Natural killer cell (primary cell): ENCODE results near the gene ETFB. TPM values are rescaled to one million over a fixed set of nuclear protein-coding genes. Genes with fewer than 3 reads are reported as not detected.

Experiments used
- ATAC-seq, 3 donors: fragments of 150-1000 bp in 2 of 3; fragments of 200-7000 bp in 1 of 3; cut with Tn5 transposase; 1 replicate in 1 of 3; 2 replicates in 2 of 3; pipeline ENCODE4 v1.10.0; 2021; ENCODE audit warnings: mild to moderate bottlenecking in 2 of 3, moderate library complexity in 2 of 3
- DNase-seq, 2 donors: peaks; one replicate each; pipeline versions ENCODE4 v3.0.0 to v3.0.0-alpha.2; 2013 to 2021; ENCODE audit warnings: mixed read lengths in 1 of 2
- H3K27ac ChIP-seq: one replicate; pipeline ENCODE4 v1.5.1; 2013; ENCODE audit warnings: mild to moderate bottlenecking, low read length
- H3K27me3 ChIP-seq: one replicate; pipeline ENCODE4 v1.6.1; 2013; ENCODE audit warnings: low read length; ENCODE audit not compliant: control insufficient read depth, insufficient read depth
- H3K36me3 ChIP-seq: one replicate; pipeline ENCODE4 v1.6.1; 2013; ENCODE audit warnings: low read length; ENCODE audit not compliant: control insufficient read depth, insufficient read depth
- H3K4me1 ChIP-seq: one replicate; pipeline ENCODE4 v1.6.1; 2013; ENCODE audit warnings: low read length; ENCODE audit not compliant: control insufficient read depth, insufficient read depth
- H3K4me3 ChIP-seq: one replicate; pipeline ENCODE4 v1.5.1; 2013; ENCODE audit warnings: low read length
- H3K9me3 ChIP-seq: one replicate; pipeline ENCODE4 v1.6.1; 2013; ENCODE audit warnings: low read length; ENCODE audit not compliant: control insufficient read depth, insufficient read depth
- H3K27ac Mint-ChIP-seq, 2 donors: one replicate each; pipeline ENCODE4 v1.8.0; 2022; ENCODE audit warnings: mild to moderate bottlenecking in 2 of 2, mixed read lengths in 2 of 2, moderate library complexity in 1 of 2
- H3K27me3 Mint-ChIP-seq, 2 donors: one replicate each; pipeline ENCODE4 v1.8.0; 2022; ENCODE audit warnings: low read depth in 2 of 2, mixed read lengths in 2 of 2
- H3K36me3 Mint-ChIP-seq: one replicate; pipeline ENCODE4 v1.8.0; 2022; ENCODE audit warnings: mixed read lengths
- H3K4me1 Mint-ChIP-seq, 2 donors: one replicate each; pipeline ENCODE4 v1.8.0; 2022; ENCODE audit warnings: mixed read lengths in 2 of 2
- H3K4me3 Mint-ChIP-seq: one replicate; pipeline ENCODE4 v1.8.0; 2022; ENCODE audit warnings: mild to moderate bottlenecking, moderate library complexity, mixed read lengths
- H3K9me3 Mint-ChIP-seq, 2 donors: one replicate each; pipeline ENCODE4 v1.8.0; 2022; ENCODE audit warnings: mixed read lengths in 2 of 2
- CTCF ChIP-seq: fragments of 200-600 bp; IDR thresholded peaks from one replicate; pipeline ENCODE4 v1.8.0; 2022; ENCODE audit warnings: antibody characterized with exemption
- WGBS: methylation state at CpG from one replicate; pipeline ENCODE4 v1.1.7; 2013; ENCODE audit warnings: missing lambda C conversion rate; ENCODE audit not compliant: insufficient coverage; 5-methylcytosine and 5-hydroxymethylcytosine counted together
- intact Hi-C: fragments of 100-400 bp; cut with micrococcal nuclease; formaldehyde crosslinking; loops from one replicate; pipeline ENCODE4 v1.14.2; 2022
- total RNA-seq, 4 donors: library from RNA; stranded (reverse); fragments of 120-200 nt in 1 of 4; gene quantifications; one replicate each; pipeline versions ENCODE4 v1.2.3 to v1.2.4, GENCODE V29; 2013 to 2022

The ETFB gene
- total RNA-seq, 3 donors from 2014 or later (not counting 1 experiment from before 2014, with no cell fraction given): 44.9 to 60.1 (median 55.0) TPM

GRCh38 chr19:51337861-51338562 lies 28.2 kb downstream of the ETFB start:
- H3K27me3 Mint-ChIP-seq: peaks cover 0 to 17% of the 10 kb centered on the region in 2 donors
- Histone ChIP-seq H3K9me3 (no peaks in the 10 kb centered on the region), H3K27ac (no peak overlapping the region), H3K4me1 (peaks cover 23% of the 10 kb centered on the region), H3K27me3 (no peaks in the 10 kb centered on the region), H3K36me3 (no peaks in the 10 kb centered on the region), H3K4me3 (no peak overlapping the region)
- peak overlapping the region in 1 of 2 donors; percentile 87 for H3K27ac Mint-ChIP-seq
- ATAC-seq (no peak), DNase-seq (no peak)
- intact Hi-C loops: loop anchor here (1.0 to 2.0 kb wide), 5 partner anchors 29 to 319 kb away; partner anchors contain the start of gene ETFB
- H3K36me3 Mint-ChIP-seq: no peaks in the 10 kb centered on the region
- WGBS: 90% methylated on average over 18 of the region's 19 CpGs
- no peak overlapping the region for H3K4me3 Mint-ChIP-seq
- no peak for TF ChIP-seq CTCF
- H3K9me3 Mint-ChIP-seq: no peaks in the 10 kb centered on the region
- peaks cover 8 to 26% of the 10 kb centered on the region in 2 donors for H3K4me1 Mint-ChIP-seq

GRCh38 chr19:51337141-51337860 lies 28.9 kb downstream of the ETFB start:
- Mint-ChIP-seq H3K4me3 (no peak overlapping the region), H3K9me3 (no peaks in the 10 kb centered on the region), H3K4me1 (peaks cover 8 to 20% of the 10 kb centered on the region in 2 donors), H3K36me3 (no peaks in the 10 kb centered on the region), H3K27me3 (peaks cover under 1 to 17% of the 10 kb centered on the region in 2 donors), H3K27ac (no peak overlapping the region)
- H3K27ac ChIP-seq: no peak overlapping the region
- TF ChIP-seq CTCF: no peak
- intact Hi-C loops: no loop called here
- WGBS: 97% methylated on average over 13 of the region's 13 CpGs
- no peaks in the 10 kb centered on the region for H3K27me3 ChIP-seq
- H3K4me3 ChIP-seq: no peak overlapping the region
- no peaks in the 10 kb centered on the region for H3K36me3 ChIP-seq
- DNase-seq (no peak), ATAC-seq (no peak)
- H3K4me1 ChIP-seq: peaks cover 23% of the 10 kb centered on the region
- no peaks in the 10 kb centered on the region for H3K9me3 ChIP-seq

GRCh38 chr19:51333836-51334460 lies 32.2 kb downstream of the ETFB start:
- no peak for ATAC-seq
- no peak overlapping the region for H3K4me3 Mint-ChIP-seq
- H3K4me3 ChIP-seq: no peak overlapping the region
- no peak for TF ChIP-seq CTCF
- peaks cover 15 to 18% of the 10 kb centered on the region in 2 donors for H3K27me3 Mint-ChIP-seq
- H3K9me3 ChIP-seq: no peaks in the 10 kb centered on the region
- no peak overlapping the region for H3K27ac ChIP-seq
- H3K27ac Mint-ChIP-seq: no peak overlapping the region
- WGBS: 91% methylated on average over 13 of the region's 13 CpGs
- no peaks in the 10 kb centered on the region for H3K27me3 ChIP-seq
- intact Hi-C loops: no loop called here
- DNase-seq: no peak
- H3K36me3 Mint-ChIP-seq: no peaks in the 10 kb centered on the region
- H3K4me1 ChIP-seq: peaks cover 7% of the 10 kb centered on the region
- H3K36me3 ChIP-seq: no peaks in the 10 kb centered on the region
- H3K4me1 Mint-ChIP-seq: peaks cover under 1 to 12% of the 10 kb centered on the region in 2 donors
- H3K9me3 Mint-ChIP-seq: no peaks in the 10 kb centered on the region
